Stomach (tissue), 9 donors: ENCODE data around the gene ZNF408. TPM values are rescaled to one million over a fixed set of nuclear protein-coding genes. Genes with fewer than 3 reads are reported as not detected.

Experiments used
- DNase-seq, 2 donors: peaks; one replicate each; pipeline versions ENCODE4 v3.0.0 to v3.0.0-alpha.2; 2013 to 2019
- H3K27ac ChIP-seq, 5 donors: fragments of 200-600 bp in 4 of 5; sonication (generic) in 4 of 5; one replicate each; pipeline ENCODE4 v1.5.1; 2013 to 2019; ENCODE audit warnings: mild to moderate bottlenecking in 1 of 5, moderate library complexity in 1 of 5
- H3K27me3 ChIP-seq, 3 donors: fragments of 200-600 bp; sonication (generic); one replicate each; pipeline ENCODE4 v1.5.1; 2017 to 2019; ENCODE audit warnings: mixed run types in 1 of 3
- H3K36me3 ChIP-seq, 4 donors: fragments of 200-600 bp; sonication (generic); 1 replicate in 3 of 4; 2 replicates in 1 of 4; pipeline ENCODE4 v1.5.1; 2016 to 2019
- H3K4me1 ChIP-seq, 4 donors: fragments of 200-600 bp; sonication (generic); one replicate each; pipeline ENCODE4 v1.5.1; 2016 to 2019
- H3K4me3 ChIP-seq, 4 donors: fragments of 200-600 bp; sonication (generic) in 3 of 4; one replicate each; pipeline ENCODE4 v1.5.1; 2016 to 2019; ENCODE audit warnings: mild to moderate bottlenecking in 1 of 4
- H3K9me3 ChIP-seq, 4 donors: fragments of 200-600 bp; sonication (generic); one replicate each; pipeline ENCODE4 v1.5.1; 2016 to 2019
- CTCF ChIP-seq, 7 experiments: fragments of 450-650 bp in 4 of 7; fragments of 200-600 bp in 3 of 7; sonication (generic) in 3 of 7; IDR thresholded peaks; one replicate each; pipeline ENCODE4 v1.5.1; 2016 to 2019; ENCODE audit warnings: antibody characterized with exemption in 7 of 7, control low read depth in 2 of 7, mild to moderate bottlenecking in 1 of 7
- EP300 ChIP-seq: sonication (generic); formaldehyde crosslinking; IDR thresholded peaks from one replicate; pipeline ENCODE4 v1.6.1; 2017; ENCODE audit warnings: antibody characterized with exemption
- POLR2A ChIP-seq, 4 donors: fragments of 450-650 bp; IDR thresholded peaks; one replicate each; pipeline ENCODE4 v1.6.1; 2016; ENCODE audit warnings: antibody characterized with exemption in 4 of 4, control low read depth in 2 of 4, mild to moderate bottlenecking in 1 of 4, moderate library complexity in 1 of 4
- POLR2AphosphoS5 ChIP-seq, 3 donors: sonication (generic); formaldehyde crosslinking; IDR thresholded peaks; one replicate each; pipeline ENCODE4 v1.6.1; 2016; ENCODE audit warnings: antibody characterized with exemption in 3 of 3
- WGBS, 5 donors: extraction: QIAGEN DNeasy Blood & Tissue Kit in 3 of 5; methylation state at CpG; one replicate each; pipeline versions ENCODE4 v1.1.5 to v1.1.7; 2013 to 2018; 5-methylcytosine and 5-hydroxymethylcytosine counted together
- intact Hi-C: fragments of 100-400 bp; cut with DNase I; formaldehyde crosslinking; loops from one replicate; pipeline ENCODE4 v1.15.1; 2023; ENCODE audit warnings: low total_unique reads
- polyA plus RNA-seq, 3 donors: library from polyadenylated mRNA; stranded (reverse); fragments of 200-250 nt; gene quantifications; one replicate each; pipeline ENCODE4 v1.2.3, GENCODE V29; 2013
- total RNA-seq, 5 donors: library from RNA; depleted of rRNA; stranded (reverse); fragments of >200 nt; gene quantifications; one replicate each; pipeline versions ENCODE4 v1.1.0 to v1.2.3, GENCODE V29; 2014 to 2016
- donor health status: healthy with polysubstance abuse.
- donor health status: Bipolar disorder and iron deficiency.
- donor health status: healthy.

Gene ZNF408
- total and polyA plus RNA-seq, 8 donors = 5.5 to 14.6 (median 7.4) TPM

- H3K27me3 ChIP-seq = no peaks in the 10 kb centered on the region
- 28 to 76% (median 50%) methylated on average over 7 of the region's 7 CpGs for WGBS, 5 donors
- intact Hi-C loops = no loop called here
- H3K4me3 ChIP-seq = no peak within 1 kb of the TSS
- peak within 1 kb of the TSS; percentile 54 to 81 (median 59) for H3K27ac ChIP-seq
- TF ChIP-seq POLR2A (IDR thresholded peaks at IDR 0.05) (no peak), EP300 (no peak), POLR2AphosphoS5 (IDR thresholded peaks at IDR 0.05) (no peak), CTCF (IDR thresholded peaks at IDR 0.05) (no peak)
- H3K4me1 ChIP-seq = peaks cover 9 to 22% (median 19%) of the 10 kb centered on the region in 4 donors
- H3K9me3 ChIP-seq = no peaks in the 10 kb centered on the region
- DNase-seq = no peak
- H3K36me3 ChIP-seq = no peaks in the 10 kb centered on the region
These were observed 18.3 kb downstream of the ZNF408 start, which contains the start of gene F2 for GRCh38 chr11:46719048-46719542. Gene F2, plus strand, starts transcription at chr11:46719213. Its CDS starts 23 bp downstream, at chr11:46719236.

- H3K27ac ChIP-seq = peak overlapping the region in 4 of 5 donors; percentile 0 to 79 (median 54)
- intact Hi-C loops = no loop called here
- no peaks in the 10 kb centered on the region for H3K36me3 ChIP-seq
- H3K27me3 ChIP-seq = no peaks in the 10 kb centered on the region
- DNase-seq = no peak
- WGBS, 5 donors = 75 to 93% (median 91%) methylated on average over 3 to 25 of the region's 25 CpGs
- H3K9me3 ChIP-seq = no peaks in the 10 kb centered on the region
- no peak overlapping the region for H3K4me3 ChIP-seq
- H3K4me1 ChIP-seq = peaks cover 9 to 22% (median 19%) of the 10 kb centered on the region in 4 donors
- no peak for TF ChIP-seq EP300
- no peak for TF ChIP-seq CTCF (IDR thresholded peaks at IDR 0.05)
- no peak for TF ChIP-seq POLR2AphosphoS5 (IDR thresholded peaks at IDR 0.05)
These were observed 18.9 kb downstream of the ZNF408 start for GRCh38 chr11:46719543-46720218.

DNA sequence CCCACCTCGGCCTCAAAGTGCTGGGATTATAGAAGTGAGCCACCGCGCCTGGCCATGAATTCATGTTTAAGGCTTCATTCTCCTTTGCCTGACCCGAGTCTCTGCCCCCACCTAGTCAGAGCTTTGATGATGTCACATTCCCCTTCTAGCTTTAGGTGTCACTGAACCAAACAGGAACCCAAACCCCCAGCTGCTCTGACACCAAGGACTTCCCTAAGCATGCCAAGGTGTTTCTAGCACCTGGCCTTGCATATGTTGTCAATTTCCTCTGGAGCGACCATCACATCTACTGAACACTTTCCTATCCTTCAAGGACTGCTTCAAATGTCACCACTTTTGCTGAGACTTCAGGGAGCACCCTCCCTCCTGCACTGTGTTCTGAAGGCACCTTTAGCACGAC is 20.5 kb downstream of the ZNF408 start:
- Histone ChIP-seq H3K4me1 (peaks cover 9 to 22% (median 19%) of the 10 kb centered on the region in 4 donors), H3K27ac (no peak overlapping the region), H3K36me3 (no peaks in the 10 kb centered on the region), H3K27me3 (no peaks in the 10 kb centered on the region), H3K9me3 (no peaks in the 10 kb centered on the region), H3K4me3 (no peak overlapping the region)
- 81 to 87% (median 85%) methylated on average over 6 of the region's 6 CpGs for WGBS, 5 donors
- intact Hi-C loops = no loop called here
- TF ChIP-seq POLR2AphosphoS5 (IDR thresholded peaks at IDR 0.05) (no peak), EP300 (no peak), POLR2A (IDR thresholded peaks at IDR 0.05) (no peak), CTCF (IDR thresholded peaks at IDR 0.05) (no peak)
- no peak for DNase-seq

- 93 to 98% (median 96%) methylated on average over 11 of the region's 11 CpGs for WGBS, 5 donors
- H3K4me3 ChIP-seq = no peak overlapping the region
- no peaks in the 10 kb centered on the region for H3K36me3 ChIP-seq
- no peaks in the 10 kb centered on the region for H3K27me3 ChIP-seq
- H3K4me1 ChIP-seq = peaks cover 9 to 21% (median 13%) of the 10 kb centered on the region in 4 donors
- H3K27ac ChIP-seq = no peak overlapping the region
- DNase-seq = no peak
- intact Hi-C loops = no loop called here
- no peaks in the 10 kb centered on the region for H3K9me3 ChIP-seq
- TF ChIP-seq POLR2A (IDR thresholded peaks at IDR 0.05) = no peak
- TF ChIP-seq POLR2AphosphoS5 (IDR thresholded peaks at IDR 0.05) = no peak
- no peak for TF ChIP-seq EP300
- no peak for TF ChIP-seq CTCF (IDR thresholded peaks at IDR 0.05)
These were observed 21.9 kb downstream of the ZNF408 start for GRCh38 chr11:46722566-46723358.
